BLaER1 (cell line): ENCODE results near the gene CES2.
"Not testable (repeated sequence)": the region's sequence is repeated elsewhere in the genome, so short reads cannot be mapped to it uniquely, and the experiment has no call there.

ENCODE experiments used
- H3K27ac ChIP-seq: shearing (Covaris generic); formaldehyde crosslinking; 2 replicates; pipeline ENCODE4 v1.8.1; 2022
- H3K27me3 ChIP-seq: shearing (Covaris generic); formaldehyde crosslinking; 2 replicates; pipeline ENCODE4 v1.8.1; 2022
- H3K36me3 ChIP-seq: shearing (Covaris generic); formaldehyde crosslinking; 2 replicates; pipeline ENCODE4 v1.8.1; 2022
- H3K4me1 ChIP-seq: shearing (Covaris generic); formaldehyde crosslinking; 2 replicates; pipeline ENCODE4 v1.8.1; 2022
- H3K4me2 ChIP-seq: shearing (Covaris generic); formaldehyde crosslinking; 2 replicates; pipeline ENCODE4 v1.8.1; 2022
- H3K4me3 ChIP-seq: shearing (Covaris generic); formaldehyde crosslinking; 2 replicates; pipeline ENCODE4 v1.8.1; 2022
- H3K9ac ChIP-seq: shearing (Covaris generic); formaldehyde crosslinking; 2 replicates; pipeline ENCODE4 v1.8.1; 2022
- H3K9me3 ChIP-seq: shearing (Covaris generic); formaldehyde crosslinking; 2 replicates; pipeline ENCODE4 v1.8.1; 2022
- H4K20me1 ChIP-seq: shearing (Covaris generic); formaldehyde crosslinking; 2 replicates; pipeline ENCODE4 v1.8.1; 2022
- Cebpa-rat ChIP-seq: shearing (Covaris generic); IDR thresholded peaks from 2 replicates; pipeline ENCODE4 v1.8.1; 2022

CES2 gene

DNA sequence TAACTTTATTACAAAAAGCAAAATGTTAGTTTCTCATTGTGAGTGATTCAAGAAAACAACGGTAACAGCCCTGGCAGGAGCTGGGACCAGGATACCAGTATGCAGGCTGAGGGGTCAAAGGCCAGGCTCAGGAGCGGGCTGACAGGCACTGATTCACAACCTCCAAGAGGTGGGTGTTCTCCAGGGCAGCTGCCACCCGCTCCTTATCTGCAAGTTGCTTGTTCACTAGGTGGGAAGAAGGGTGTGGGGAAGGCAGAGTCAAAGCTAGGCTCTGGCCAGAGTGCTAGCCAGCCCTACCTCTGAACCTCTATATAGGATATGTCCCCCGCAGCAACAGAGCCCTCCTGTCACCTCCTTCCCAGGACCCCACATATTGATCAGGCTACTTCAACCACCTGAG, 3.2 kb upstream of the CES2 start:
- H3K27ac ChIP-seq, result no peak overlapping the region
- no peak overlapping the region for H3K4me3 ChIP-seq
- H3K36me3 ChIP-seq, result peaks cover 28% of the 10 kb centered on the region
- TF ChIP-seq Cebpa-rat, result no peak
- peak overlapping the region; percentile 99; the same call in 1 of the 2 replicates for H3K4me2 ChIP-seq
- peaks cover 2% of the 10 kb centered on the region; the same call in 1 of the 2 replicates for H3K27me3 ChIP-seq
- H3K4me1 ChIP-seq, result peaks cover 56% of the 10 kb centered on the region
- H4K20me1 ChIP-seq, result peaks cover 40% of the 10 kb centered on the region
- no peaks in the 10 kb centered on the region for H3K9me3 ChIP-seq
- no peak overlapping the region for H3K9ac ChIP-seq

GRCh38 chr16:66933776-66934137, 1.6 kb upstream of the CES2 start:
- Histone ChIP-seq H3K27ac (peak overlapping the region; percentile 97), H4K20me1 (peaks cover 57% of the 10 kb centered on the region), H3K4me3 (peak overlapping the region; percentile 99), H3K4me2 (peak overlapping the region; percentile 99), H3K36me3 (peaks cover 45% of the 10 kb centered on the region), H3K9me3 (no peaks in the 10 kb centered on the region), H3K4me1 (peaks cover 49% of the 10 kb centered on the region), H3K27me3 (no peaks in the 10 kb centered on the region), H3K9ac (peak overlapping the region; percentile 97)
- no peak for TF ChIP-seq Cebpa-rat

DNA sequence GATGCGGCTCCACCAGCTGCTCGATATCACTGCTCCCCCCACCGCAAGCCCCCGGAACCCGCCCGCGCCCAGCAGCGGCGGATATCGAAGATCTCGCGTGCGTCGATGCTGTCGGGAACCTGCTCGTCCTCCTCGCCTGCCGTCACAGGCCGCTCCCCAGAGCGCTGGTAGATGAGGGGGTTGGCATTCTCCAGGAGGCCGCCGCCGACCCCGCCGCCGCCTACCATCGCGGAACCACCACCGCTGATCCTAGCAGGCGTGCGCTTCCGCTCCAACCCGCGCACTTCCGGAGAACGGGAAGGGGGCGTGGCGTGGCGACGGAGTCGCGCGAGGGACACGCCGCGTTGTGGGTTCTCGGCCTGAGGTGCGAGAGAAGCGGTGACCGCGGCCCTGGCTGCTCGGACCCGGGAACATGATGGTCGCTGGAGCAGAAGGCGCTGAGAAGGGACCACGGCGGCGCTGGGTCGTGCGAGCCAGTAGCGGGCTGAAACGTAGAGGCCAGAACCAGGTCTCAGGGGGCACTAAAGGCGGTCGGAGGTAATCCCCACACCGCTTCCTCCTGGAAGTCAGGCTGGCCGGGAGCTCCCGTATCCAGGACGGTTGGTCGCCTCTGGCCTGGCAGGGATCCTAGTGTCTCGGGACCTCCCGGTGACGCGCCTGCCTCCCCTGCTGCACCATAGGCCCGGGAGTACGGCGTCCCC, 1.0 kb upstream of the CES2 start, which contains the start of gene CIAO2B:
CIAO2B (minus strand) TSS at position 265 of the 701 bp plus-strand sequence; CDS start at position 227, 38 bp downstream.
- peaks cover 62% of the 10 kb centered on the region for H4K20me1 ChIP-seq

DNA sequence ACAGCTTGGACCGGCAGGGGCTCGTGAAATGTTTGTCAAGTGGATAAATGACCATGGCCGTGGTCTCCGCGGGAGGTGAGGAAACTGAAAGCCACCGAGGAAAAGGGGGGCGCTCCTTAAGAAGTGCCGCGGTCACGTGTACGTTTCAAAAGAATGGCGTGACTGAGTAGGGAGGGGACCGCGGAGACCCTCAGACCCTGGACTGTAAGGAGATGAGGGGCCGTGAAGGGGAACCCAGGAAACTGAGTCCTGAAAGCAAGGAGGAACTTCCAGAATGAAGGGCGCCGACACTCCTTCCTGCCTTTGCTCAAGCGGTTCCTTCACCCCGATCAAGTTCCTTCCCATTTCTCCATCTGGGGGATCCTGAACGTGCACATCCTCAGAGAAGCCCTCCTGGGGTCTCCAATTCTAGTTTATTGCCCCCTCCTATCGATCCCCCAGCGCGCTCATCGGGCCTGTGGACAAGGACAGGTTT, 440 bp upstream of the CES2 start:
- Histone ChIP-seq H3K36me3 (peaks cover 56% of the 10 kb centered on the region), H3K9ac (peak overlapping the region; percentile 97), H4K20me1 (peaks cover 68% of the 10 kb centered on the region), H3K27ac (peak overlapping the region; percentile 97), H3K4me3 (peak overlapping the region; percentile 99), H3K4me1 (peaks cover 49% of the 10 kb centered on the region), H3K4me2 (peak overlapping the region; percentile 99)
- H3K27me3 ChIP-seq, H3K9me3 ChIP-seq: not testable (repeated sequence)

More for the DNA sequence above, 1.0 kb upstream of the CES2 start, which contains the start of gene CIAO2B:
- peak within 1 kb of the TSS; percentile 97 for H3K27ac ChIP-seq
- peak within 1 kb of the TSS; percentile 99 for H3K4me2 ChIP-seq
- H3K36me3 ChIP-seq, result peaks cover 50% of the 10 kb centered on the region
- H3K27me3 ChIP-seq, result no peaks in the 10 kb centered on the region
- H3K9ac ChIP-seq, result peak within 1 kb of the TSS; percentile 97
- H3K4me3 ChIP-seq, result peak within 1 kb of the TSS; percentile 99
- H3K9me3 ChIP-seq, result no peaks in the 10 kb centered on the region
- H3K4me1 ChIP-seq, result peaks cover 49% of the 10 kb centered on the region
- TF ChIP-seq Cebpa-rat, result no peak

DNA sequence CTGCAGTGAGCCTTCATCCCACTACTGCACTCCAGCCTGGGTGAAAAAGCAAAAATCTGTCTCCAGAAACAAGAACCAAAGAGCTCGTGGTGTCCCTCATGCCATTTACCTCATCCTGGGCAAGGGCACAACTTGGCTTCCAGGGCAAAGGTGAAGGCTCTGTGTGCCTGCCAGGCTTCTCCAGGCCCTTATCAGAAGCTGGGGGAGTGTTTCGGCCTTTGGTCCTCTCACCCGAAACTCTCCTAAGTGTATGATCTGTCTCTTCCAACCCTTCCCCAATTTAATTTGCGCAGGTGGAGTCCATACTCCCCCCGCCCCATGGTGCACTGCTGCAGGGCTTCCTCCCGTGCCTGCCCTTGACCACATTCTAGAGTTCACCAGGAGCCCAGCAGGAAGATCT, 1.1 kb downstream of the CES2 start:
- peaks cover 67% of the 10 kb centered on the region for H3K36me3 ChIP-seq
- 0 out of 2 replicates have a peak overlapping the region, but pooled peaks have one; percentile 10 for H3K9ac ChIP-seq
- H3K27ac ChIP-seq, result no peak overlapping the region
- TF ChIP-seq Cebpa-rat, result no peak
- H4K20me1 ChIP-seq, result peaks cover 74% of the 10 kb centered on the region
- peak overlapping the region; percentile 99 for H3K4me2 ChIP-seq
- H3K4me1 ChIP-seq, result peaks cover 49% of the 10 kb centered on the region
- H3K27me3 ChIP-seq, result no peaks in the 10 kb centered on the region
- peak overlapping the region; percentile 99; the same call in 1 of the 2 replicates for H3K4me3 ChIP-seq
- H3K9me3 ChIP-seq, result no peaks in the 10 kb centered on the region

DNA sequence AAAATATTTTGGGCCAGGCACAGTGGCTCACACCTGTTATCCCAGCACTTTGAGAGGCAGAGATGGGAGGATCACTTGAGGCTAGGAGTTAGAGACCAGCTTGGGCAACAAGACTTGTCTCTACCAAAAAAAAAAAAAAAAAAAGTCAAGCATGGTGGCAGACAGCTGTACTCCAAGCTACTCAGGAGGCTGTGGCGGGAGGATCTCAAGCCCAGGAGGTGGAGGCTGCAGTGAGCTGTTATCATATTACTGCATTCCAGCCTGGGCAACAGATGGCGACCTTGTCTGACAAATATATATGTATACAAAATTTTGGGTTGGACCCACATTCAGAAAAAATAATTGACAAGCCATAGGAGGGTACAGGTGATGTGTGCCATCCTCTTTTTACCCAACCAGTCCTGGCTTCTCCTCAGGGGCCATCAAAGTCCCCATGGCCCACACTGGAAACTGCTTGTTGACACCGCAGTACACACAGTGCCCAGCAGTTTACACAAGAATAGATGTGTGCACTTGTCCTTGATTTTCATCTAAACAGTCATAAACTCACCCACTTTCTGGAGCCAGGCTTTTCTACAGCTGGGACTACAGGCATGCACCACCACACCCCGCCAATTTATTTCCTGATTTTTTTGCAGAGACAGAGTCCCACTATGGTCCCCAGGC, 1.7 kb downstream of the CES2 start:
- peaks cover 72% of the 10 kb centered on the region for H4K20me1 ChIP-seq
- TF ChIP-seq Cebpa-rat, result no peak
- H3K4me3 ChIP-seq, result no peak overlapping the region
- H3K4me2 ChIP-seq, result peak overlapping the region; percentile 99
- no peaks in the 10 kb centered on the region for H3K27me3 ChIP-seq
- no peak overlapping the region for H3K27ac ChIP-seq
- H3K4me1 ChIP-seq, result peaks cover 48% of the 10 kb centered on the region
- peaks cover 67% of the 10 kb centered on the region for H3K36me3 ChIP-seq
- H3K9me3 ChIP-seq, result no peaks in the 10 kb centered on the region
- H3K9ac ChIP-seq, result 0 out of 2 replicates have a peak overlapping the region, but pooled peaks have one; percentile 10

DNA sequence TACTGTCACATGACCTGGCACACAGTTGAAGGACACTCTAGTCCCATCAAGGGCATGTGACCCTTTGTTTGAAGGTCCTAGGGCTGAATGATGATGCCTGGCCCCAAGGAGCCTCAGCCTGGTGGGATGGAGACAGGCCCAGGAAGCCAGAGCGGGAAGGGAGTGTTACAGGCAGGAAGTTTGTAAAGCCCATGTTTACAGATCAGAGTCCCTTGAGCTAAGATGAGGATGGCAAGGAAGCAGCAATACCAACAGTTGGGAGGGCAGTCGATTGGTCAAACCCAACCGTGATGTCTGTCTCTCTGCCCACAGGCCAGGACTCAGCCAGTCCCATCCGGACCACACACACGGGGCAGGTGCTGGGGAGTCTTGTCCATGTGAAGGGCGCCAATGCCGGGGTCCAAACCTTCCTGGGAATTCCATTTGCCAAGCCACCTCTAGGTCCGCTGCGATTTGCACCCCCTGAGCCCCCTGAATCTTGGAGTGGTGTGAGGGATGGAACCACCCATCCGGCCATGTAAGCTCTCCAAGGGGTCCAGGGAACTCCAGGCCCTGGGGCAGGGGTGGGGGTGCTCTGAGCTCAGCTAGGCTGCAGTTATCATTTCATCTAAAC, 2.5 kb downstream of the CES2 start:
- H4K20me1 ChIP-seq, result peaks cover 64% of the 10 kb centered on the region
- H3K9me3 ChIP-seq, result no peaks in the 10 kb centered on the region
- peaks cover 40% of the 10 kb centered on the region for H3K4me1 ChIP-seq
- no peak for TF ChIP-seq Cebpa-rat
- no peak overlapping the region for H3K27ac ChIP-seq
- H3K27me3 ChIP-seq, result no peaks in the 10 kb centered on the region
- H3K4me2 ChIP-seq, result no peak overlapping the region
- no peak overlapping the region for H3K4me3 ChIP-seq
- no peak overlapping the region for H3K9ac ChIP-seq
- peaks cover 67% of the 10 kb centered on the region for H3K36me3 ChIP-seq

- no peaks in the 10 kb centered on the region for H3K9me3 ChIP-seq
- no peak overlapping the region for H3K4me3 ChIP-seq
- peaks cover 58% of the 10 kb centered on the region for H4K20me1 ChIP-seq
- peaks cover 31% of the 10 kb centered on the region for H3K4me1 ChIP-seq
- H3K4me2 ChIP-seq, result no peak overlapping the region
- H3K36me3 ChIP-seq, result peaks cover 81% of the 10 kb centered on the region
- H3K27ac ChIP-seq, result no peak overlapping the region
- TF ChIP-seq Cebpa-rat, result no peak
- H3K9ac ChIP-seq, result no peak overlapping the region
- no peaks in the 10 kb centered on the region for H3K27me3 ChIP-seq
Observed at GRCh38 chr16:66939366-66939765, 4.0 kb downstream of the CES2 start.

DNA sequence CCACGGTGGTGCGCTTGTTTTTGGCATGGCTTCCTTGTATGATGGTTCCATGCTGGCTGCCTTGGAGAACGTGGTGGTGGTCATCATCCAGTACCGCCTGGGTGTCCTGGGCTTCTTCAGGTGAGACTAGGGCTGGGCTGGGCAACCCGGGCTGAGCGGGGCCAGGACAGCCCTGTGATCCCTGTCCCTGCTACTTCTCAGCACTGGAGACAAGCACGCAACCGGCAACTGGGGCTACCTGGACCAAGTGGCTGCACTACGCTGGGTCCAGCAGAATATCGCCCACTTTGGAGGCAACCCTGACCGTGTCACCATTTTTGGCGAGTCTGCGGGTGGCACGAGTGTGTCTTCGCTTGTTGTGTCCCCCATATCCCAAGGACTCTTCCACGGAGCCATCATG, 4.9 kb downstream of the CES2 start:
- Histone ChIP-seq H3K4me3 (no peak overlapping the region), H3K27ac (no peak overlapping the region), H3K27me3 (no peaks in the 10 kb centered on the region), H3K9me3 (no peaks in the 10 kb centered on the region), H3K4me2 (no peak overlapping the region), H3K4me1 (peaks cover 28% of the 10 kb centered on the region), H4K20me1 (peaks cover 57% of the 10 kb centered on the region), H3K9ac (no peak overlapping the region), H3K36me3 (peaks cover 81% of the 10 kb centered on the region)
- TF ChIP-seq Cebpa-rat, result no peak

GRCh38 chr16:66942981-66943380, 7.7 kb downstream of the CES2 start:
- Histone ChIP-seq H3K9me3 (no peaks in the 10 kb centered on the region), H3K27me3 (peaks cover 12% of the 10 kb centered on the region), H3K4me1 (peaks cover 7% of the 10 kb centered on the region), H3K4me2 (no peak overlapping the region), H4K20me1 (peaks cover 35% of the 10 kb centered on the region), H3K27ac (no peak overlapping the region), H3K9ac (no peak overlapping the region), H3K4me3 (no peak overlapping the region), H3K36me3 (peaks cover 62% of the 10 kb centered on the region)
- no peak for TF ChIP-seq Cebpa-rat
